ENCODE measurements around the gene BCL2L12.

DNA sequence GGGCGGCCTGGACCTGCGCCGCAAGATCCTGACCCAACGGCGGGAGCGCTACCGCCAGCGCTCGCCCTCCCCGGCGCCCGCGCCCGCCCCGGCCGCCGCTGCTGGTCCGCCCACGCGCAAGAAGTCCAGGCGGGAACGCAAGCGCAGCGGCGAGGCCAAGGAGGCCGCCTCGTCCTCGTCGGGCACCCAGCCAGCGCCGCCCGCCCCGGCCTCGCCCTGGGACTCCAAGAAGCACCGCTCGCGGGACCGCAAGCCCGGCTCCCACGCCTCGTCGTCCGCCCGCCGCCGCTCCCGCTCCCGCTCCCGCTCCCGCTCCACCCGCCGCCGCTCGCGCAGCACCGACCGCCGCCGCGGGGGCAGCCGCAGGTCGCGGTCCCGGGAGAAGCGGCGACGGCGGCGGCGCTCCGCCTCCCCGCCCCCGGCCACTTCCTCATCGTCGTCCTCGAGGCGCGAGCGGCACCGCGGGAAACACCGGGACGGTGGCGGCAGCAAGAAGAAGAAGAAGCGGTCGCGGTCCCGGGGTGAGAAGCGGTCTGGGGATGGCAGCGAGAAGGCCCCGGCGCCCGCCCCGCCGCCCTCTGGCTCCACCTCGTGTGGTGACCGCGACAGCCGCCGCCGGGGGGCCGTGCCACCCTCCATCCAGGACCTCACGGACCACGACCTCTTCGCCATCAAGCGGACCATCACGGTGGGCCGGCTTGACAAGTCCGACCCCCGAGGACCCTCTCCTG lies 13.7 kb upstream of the BCL2L12 start:
- TF ChIP-seq, protein P1, sequence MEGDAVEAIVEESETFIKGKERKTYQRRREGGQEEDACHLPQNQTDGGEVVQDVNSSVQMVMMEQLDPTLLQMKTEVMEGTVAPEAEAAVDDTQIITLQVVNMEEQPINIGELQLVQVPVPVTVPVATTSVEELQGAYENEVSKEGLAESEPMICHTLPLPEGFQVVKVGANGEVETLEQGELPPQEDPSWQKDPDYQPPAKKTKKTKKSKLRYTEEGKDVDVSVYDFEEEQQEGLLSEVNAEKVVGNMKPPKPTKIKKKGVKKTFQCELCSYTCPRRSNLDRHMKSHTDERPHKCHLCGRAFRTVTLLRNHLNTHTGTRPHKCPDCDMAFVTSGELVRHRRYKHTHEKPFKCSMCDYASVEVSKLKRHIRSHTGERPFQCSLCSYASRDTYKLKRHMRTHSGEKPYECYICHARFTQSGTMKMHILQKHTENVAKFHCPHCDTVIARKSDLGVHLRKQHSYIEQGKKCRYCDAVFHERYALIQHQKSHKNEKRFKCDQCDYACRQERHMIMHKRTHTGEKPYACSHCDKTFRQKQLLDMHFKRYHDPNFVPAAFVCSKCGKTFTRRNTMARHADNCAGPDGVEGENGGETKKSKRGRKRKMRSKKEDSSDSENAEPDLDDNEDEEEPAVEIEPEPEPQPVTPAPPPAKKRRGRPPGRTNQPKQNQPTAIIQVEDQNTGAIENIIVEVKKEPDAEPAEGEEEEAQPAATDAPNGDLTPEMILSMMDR (IDR thresholded peaks at IDR 0.05): no peak
- no peak for TF ChIP-seq EZH2 (IDR thresholded peaks at IDR 0.05; ENCODE audit: borderline replicate concordance, insufficient read depth, low read depth, low read length, poor library complexity, severe bottlenecking)

All from B cell (primary cell).